ENCODE results near the gene RAD18.
A peak's percentile ranks its signal among the peaks of the same experiment; 100 is the strongest.

The RAD18 gene

GRCh38 chr3:8984526-8984925 lies 21.3 kb upstream of the RAD18 start:
- no peak for DNase-seq

- DNase-seq = no peak
These were observed 20.8 kb upstream of the RAD18 start for GRCh38 chr3:8984081-8984480.

- no peak for DNase-seq
These were observed 20.3 kb upstream of the RAD18 start for GRCh38 chr3:8983591-8983990.

GRCh38 chr3:8983026-8983425 lies 19.8 kb upstream of the RAD18 start:
- DNase-seq = no peak

DNA sequence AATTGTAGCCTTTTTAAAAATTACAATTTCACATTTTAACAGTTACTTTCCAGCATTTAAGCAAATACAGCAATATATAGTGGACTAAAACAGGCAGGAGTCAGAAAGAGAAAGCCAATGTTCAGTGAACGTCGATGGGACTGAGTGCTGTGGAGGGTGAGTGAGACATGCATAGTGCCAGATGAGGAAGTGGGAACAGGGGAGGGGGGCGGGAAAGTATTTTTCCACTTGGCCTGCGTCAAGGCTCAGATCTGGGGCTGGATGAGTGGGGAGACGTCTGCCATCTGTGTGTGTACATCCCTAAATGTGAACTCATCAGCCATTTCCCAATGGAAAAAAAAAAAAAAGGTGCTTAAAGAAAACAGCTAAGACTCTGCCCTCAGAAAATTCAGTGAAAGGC lies 19.2 kb upstream of the RAD18 start:
- no peak for DNase-seq

DNA sequence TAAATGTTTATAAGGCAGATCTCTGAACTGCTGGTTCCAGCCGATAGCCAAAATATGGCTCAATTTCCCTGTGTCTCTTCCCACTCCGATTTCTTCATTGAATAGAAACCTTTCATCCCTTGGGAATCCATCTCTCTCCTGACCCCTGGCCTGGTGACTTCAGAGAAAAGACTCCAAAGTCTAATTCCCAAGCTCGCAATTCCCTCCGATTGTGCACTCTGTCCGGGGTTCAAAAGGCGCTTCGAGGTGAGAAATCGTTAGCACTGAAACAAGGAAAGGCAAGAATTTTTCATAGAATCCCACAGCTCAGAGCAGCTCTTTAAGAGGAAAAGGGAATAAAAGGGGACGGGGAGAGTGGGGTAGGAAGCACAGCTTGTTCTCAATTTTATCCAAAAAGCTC lies 18.4 kb upstream of the RAD18 start:
- DNase-seq = no peak

DNA sequence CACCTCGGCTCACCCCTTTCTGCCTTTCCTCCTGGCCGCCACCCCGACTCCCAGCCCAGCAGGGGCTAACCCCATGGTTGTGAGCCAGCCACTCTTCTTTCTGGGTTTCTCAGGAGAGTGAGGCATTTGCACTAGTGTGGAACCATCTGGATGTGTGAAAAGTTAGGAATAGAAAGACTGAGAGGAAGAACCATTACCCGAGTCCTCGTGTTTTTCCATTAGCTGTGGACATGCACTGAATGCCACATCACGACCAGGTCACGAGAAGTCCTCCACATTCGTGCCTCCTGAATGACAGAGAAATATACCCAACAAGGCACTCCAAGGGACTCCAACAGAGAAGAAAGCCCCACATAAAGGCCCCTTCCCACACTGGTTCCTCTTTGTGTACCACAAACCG lies 18.0 kb upstream of the RAD18 start:
- no peak for DNase-seq

GRCh38 chr3:8980756-8981257 lies 17.5 kb upstream of the RAD18 start:
- DNase-seq = no peak

DNA sequence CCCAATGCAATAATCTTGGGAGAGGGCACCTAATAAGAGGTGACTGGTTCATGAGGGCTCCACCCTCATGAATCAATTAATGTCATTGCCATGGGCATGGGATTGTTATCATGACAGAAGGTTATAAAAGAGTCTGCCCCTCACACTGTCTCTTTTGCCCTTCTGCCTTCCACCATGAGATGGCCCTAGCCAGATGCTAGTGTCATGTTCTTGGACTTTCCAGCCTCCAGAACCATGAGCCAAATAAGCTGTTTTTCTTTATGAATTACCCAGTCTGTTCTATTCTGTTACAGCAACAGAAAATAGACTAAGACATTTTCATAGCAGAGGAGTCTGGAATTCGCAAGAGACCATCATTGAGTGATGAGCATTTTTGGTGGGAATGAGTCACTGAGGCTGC lies 16.0 kb upstream of the RAD18 start:
- no peak for DNase-seq

GRCh38 chr3:8978551-8978950 lies 15.3 kb upstream of the RAD18 start:
- no peak for DNase-seq

DNA sequence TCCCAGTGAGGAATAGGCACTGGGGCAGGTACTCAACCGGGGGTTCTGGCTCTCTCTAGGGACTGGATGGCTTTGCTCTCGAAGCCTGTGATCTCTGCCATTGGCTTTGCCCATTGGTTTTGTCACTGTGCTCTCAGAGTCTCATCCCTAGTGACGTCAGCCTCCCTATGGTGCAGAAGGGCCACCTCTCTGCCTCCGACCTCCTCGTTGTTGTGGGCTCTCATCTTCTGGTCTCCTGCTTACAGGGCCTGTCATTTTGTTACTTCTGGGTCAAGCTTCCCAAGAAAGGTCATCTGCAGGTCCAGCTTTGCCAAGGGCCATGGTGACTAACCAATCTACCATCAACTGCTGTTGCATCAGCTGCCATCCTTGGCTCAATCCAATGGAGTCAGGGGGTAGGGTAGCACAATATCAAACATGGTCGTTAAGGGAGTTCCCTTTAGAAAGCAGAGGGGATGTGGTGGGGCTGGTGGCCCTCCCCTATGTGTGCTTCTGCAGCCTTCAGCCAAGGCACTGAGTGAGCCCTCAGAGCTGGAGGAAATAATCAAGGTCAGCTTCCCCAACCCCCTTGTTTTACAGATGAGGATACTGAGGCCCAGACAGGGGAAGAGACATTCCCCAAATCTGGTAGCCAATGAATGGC lies 13.4 kb upstream of the RAD18 start:
- DNase-seq = no peak

DNA sequence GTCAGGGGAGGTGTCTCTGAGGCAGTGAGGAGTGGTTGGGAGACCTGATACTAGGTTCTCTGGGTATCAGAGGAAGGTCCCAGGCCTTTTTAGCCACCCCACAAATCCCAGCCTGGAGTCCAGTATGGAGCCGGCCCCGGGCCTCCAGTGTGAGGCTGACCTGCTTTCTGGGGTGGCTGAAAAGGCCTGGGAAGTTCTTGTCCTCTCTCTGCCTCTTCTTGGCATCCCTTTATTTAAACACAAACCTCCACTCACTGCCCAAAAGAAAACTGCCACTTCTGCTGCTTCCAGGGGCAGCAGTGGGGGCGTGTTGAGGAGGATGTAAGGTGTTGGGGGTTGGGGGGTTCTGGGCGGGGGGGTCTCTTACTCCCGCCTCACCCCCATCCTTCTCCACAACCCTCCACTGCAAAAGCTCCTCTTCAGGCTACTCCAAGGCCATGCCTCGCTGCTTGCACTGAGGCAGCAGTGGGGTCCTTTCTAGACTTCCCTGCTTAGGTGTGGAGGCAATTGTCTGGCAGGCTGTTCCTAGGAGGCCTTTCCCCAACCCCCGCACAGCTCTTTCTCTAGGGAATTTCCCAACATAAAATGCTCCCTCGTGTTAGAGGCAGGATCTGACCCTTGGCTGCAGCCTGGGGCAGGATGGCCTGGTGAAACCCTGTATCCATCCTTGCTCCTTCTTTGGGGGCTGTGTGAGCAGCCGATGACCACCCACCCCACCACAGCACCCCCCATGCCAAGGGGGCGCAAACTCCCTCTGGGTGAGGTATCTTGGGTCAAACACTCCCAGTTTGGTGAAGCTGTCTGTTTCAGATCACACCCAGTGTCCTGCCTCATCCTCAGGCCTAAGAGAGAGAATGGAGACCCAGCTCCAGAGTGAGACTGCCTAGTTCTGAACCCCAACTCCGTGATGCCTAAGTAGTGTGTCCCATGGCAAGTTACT lies 12.1 kb upstream of the RAD18 start:
- DNase-seq = no peak

- no peak for DNase-seq
These were observed 11.2 kb upstream of the RAD18 start for GRCh38 chr3:8974458-8974857.

DNA sequence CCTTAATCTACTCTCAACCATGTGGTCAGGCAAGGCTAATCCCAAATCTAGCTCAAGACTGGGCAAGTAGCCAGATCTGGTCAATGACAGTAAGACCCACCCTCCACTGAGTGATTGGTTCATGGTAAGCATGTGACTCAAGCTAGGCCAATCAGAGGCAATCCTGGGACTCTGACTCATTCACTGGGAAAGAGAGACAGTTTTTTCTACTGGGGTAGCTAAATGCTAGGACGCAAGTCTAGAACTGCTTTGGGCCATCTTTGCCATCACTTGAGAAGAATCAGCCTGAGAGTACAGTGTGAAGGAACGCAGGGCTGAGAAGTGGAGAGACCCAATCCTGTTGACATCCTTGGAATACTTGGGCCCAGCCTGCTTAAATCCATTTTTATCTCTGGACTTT lies 9.4 kb upstream of the RAD18 start:
- no peak for DNase-seq

DNA sequence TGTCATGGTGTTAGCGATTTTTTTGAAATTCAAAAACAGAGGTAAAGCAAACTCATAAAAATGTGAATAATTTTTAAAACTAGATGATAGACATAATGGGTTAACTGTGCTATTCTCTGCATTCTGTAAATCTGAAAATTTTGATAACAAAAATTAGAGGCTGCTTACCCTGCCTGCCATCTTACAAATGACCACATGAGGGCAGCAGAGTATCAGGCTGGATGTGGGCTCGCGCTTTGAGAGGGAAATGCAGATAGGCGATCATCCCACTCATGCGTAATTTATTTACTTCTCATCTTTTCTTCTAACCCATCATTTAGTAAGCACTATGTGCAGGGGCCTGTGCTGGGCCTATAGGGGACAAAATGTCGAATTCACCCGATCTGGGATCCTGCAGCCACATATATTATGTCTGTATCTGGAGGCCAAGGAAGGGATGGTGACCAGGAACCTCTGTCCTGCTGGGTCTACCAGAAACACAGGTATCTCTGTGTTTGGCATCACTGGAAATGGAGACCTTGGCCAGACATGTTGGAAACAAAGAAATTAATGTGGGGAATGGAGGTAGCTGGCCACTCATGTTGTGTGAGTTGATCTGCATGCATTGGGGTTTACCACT lies 7.8 kb upstream of the RAD18 start:
- DNase-seq = peak; percentile 45 to 53

DNA sequence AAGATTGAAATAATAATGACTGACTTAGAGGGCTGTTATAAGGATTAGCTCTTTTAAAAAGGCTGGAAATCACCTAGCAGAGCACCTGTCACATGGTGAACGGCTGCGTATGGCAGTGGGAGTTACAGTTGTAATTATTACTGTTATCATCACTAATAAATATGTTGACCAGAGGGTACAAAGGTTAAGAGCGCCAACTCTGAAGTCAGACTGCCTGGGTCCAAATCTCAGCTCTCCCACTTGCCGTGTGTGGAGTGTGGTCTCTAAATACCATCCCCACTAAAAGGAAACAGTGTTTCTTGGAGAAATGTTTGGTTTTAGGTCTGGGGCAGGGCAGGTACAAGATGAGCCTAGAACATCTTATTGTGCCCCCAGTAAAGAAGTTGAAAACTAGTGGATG lies 6.0 kb upstream of the RAD18 start:
- no peak for DNase-seq

DNA sequence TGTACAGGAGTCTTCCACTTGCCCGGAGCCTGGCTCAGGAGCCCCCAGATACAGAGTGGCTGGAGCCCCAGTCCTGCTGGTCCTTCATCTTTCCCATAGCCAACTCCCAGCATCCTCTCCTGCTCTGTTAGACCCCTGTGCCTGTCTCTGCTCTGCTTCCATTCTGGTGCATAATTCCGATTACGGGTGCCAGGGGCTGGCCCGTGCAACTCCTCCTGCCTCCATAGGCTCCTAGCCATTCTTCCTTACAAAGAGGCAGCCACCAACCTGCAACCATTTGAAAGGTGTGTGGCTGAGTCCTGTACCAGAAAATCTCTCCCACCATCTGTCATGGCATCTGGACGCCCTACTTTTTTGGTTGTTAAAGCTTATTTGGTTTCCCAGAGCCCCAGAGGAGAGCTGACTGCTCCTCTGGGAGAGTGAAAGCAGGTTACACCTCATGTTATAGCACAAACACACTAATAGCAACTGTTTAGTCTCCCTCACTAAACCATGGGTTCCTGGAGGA lies 5.2 kb upstream of the RAD18 start:
- DNase-seq = no peak

DNA sequence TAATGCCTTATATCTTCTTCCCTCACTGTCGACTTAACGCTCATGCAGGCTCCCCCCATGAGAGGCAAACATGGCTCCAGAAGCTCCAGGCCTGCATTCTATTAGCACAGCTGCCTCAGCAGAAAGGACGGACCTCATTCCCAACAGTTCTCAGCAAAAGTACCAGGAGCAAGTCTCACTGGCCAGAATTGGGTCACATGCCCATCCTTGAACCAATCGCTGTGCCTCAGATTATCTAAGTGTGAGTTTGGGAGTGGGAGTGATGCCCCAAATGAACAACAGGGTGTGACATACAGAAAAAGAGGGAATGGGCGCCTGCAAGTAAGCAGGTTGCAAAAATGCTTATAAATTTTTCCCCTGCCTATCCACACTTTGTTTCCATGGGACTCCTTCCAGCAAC lies 4.3 kb upstream of the RAD18 start:
- no peak for DNase-seq

DNA sequence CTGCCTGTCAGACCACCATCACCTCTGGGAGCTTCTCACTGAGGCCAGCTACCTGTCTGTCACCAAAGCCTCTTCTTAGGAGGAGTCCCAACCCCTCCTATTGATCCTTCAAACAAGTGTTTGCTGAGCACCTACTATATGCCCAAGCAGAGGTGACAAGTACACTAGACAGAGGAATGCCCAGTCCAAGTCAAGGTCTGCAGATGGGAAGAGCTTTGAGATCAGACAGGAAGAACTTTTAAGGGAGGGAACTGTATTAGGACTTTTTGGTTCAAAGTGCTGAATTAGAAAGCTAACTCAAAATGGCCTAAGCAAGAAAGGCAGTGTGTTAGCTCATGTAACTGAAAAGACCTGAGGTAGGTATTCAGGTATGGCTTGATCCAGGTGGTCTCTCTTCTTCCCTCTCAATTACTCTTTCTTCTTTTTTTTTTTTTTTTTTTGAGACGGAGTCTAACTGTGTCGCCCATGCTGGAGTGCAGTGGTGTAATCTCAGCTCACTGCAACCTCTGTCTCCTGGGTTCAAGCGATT lies 3.6 kb upstream of the RAD18 start:
- no peak for DNase-seq

- no peak for DNase-seq
These were observed 3.0 kb upstream of the RAD18 start for GRCh38 chr3:8966150-8966819.

- DNase-seq = no peak
These were observed 1.4 kb upstream of the RAD18 start for GRCh38 chr3:8964436-8965370.

Measured in cerebellar nuclear complex (tissue), 1 donor.